ENCODE data around the gene FBXL17.

FBXL17 gene

GRCh38 chr5:107982703-107983425, 399.0 kb downstream of the FBXL17 start:
- no peak for DNase-seq

DNA sequence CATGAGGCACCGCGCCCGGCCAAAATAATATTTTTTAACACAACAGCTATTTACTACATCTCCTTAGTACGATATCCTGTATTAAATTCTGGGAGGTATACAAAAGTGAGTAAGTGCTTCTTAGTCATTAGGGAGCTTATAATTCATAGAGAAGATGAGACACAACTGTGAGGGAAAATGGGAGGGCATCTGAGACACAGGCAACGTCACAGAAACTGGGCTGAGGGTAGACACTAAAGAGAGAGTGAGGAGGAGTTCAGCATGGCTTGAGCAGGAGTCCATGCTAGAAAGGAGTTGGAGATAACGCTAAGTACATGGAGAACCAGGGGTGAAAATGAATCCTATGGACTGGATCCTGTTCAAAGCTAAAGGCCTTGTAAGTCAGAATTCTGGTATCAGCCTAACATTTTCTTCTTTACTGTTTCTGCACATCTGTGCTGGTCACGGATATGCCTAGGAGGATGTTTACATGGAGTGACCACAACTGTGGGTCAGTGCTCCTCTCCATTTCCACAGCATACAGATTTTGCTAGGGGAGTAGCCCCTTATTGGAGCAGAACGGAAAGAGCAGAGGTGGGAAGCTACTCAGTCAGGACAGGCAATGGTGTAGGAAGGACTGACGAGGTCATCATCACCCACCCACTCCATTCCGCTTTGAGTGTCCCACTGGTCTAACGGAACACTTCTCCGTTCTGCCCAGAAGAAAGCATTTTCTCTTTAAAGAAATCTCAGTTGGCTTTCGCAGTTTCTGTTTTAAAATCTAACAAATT, 400.8 kb downstream of the FBXL17 start:
- DNase-seq: no peak

- no peak for DNase-seq
Observed at GRCh38 chr5:107979900-107980299, 402.0 kb downstream of the FBXL17 start.

GRCh38 chr5:107979291-107979690, 402.6 kb downstream of the FBXL17 start:
- DNase-seq: no peak

DNA sequence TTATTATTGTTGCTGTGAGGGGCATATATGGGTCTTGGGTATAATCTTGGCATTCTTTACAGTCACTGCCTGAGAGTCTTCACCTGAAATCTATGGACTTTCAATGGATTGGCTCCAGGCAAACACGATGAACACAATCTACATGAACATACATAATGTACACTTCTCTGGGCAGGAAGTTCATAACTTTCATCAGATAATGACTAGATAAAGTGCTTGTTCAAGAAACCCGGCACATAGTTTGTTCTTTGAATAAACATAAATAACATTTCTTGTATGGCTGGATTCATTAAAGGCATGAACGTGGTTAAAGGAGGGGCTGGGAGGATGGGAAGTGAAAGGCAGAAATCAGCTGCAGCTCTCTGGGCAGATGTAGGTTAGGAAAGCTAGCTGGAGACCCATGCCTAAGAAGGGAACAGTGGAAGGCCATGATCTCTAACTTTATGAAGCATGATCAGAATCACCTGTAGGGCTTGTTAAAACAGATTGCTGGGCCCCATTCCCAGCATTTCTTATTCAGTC, 404.3 kb downstream of the FBXL17 start:
- DNase-seq: no peak

- DNase-seq: no peak
Observed at GRCh38 chr5:107975568-107975967, 406.3 kb downstream of the FBXL17 start.

- no peak for DNase-seq
Observed at GRCh38 chr5:107971846-107972245, 410.1 kb downstream of the FBXL17 start.

DNA sequence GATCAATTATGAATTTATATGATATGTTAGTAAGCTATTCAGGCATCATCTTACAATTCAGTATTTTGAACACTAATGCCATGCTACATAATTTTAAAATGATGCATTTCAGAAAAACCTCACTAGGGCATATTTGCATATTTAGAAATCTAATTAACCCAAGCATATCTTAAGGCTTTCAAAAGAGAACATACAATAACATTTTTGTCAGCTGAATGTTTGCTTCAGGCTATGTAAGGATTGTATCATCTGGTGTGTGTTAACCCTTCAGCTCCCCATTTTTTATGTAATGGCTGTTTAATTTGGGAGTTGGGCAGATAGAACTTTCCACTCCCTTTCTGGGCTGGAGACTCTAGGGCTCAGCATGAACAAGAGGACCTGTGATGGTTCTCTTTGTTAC, 412.1 kb downstream of the FBXL17 start:
- no peak for DNase-seq

DNA sequence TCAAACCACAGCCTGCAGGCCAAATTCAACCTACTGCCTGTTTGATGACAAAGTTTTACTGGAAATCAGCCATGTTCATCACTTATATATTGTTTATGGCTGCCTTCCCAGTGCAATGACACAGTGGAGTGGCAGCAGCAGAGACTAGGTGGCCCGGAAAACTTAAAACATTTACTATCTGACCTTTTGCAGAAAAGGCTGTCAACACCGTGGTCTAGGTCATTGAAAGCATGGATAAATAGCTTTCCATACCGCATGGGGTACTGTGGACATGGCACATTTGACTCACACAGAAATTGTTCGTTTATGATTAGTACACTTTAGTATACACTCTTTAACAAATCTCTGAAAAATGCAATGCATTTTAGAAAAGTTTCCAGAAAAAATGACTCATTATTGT, 412.9 kb downstream of the FBXL17 start:
- no peak for DNase-seq

- DNase-seq: no peak
Observed at GRCh38 chr5:107968406-107968843, 413.5 kb downstream of the FBXL17 start.

DNA sequence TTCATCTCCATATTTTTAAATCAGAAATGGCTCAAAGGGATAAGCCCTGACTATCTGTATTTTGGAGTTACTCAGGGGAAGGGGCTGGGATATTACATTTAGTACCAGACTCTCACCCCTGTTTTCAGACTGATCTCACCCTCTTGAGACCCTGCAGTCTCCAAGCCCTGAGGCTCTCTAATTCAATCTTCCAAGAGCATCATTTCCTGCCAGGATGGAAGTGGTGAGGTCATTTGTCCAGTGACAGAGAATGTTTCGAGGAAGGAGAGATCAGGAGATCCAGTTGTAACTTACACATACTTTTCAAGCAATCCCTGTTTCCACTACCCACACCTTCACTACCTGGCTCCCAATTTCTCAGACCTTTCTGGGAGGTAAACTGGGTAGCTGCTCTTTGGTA, 415.7 kb downstream of the FBXL17 start:
- DNase-seq: no peak

- DNase-seq: no peak
Observed at GRCh38 chr5:107964722-107965121, 417.2 kb downstream of the FBXL17 start.

GRCh38 chr5:107959573-107960279, 422.2 kb downstream of the FBXL17 start:
- no peak for DNase-seq

DNA sequence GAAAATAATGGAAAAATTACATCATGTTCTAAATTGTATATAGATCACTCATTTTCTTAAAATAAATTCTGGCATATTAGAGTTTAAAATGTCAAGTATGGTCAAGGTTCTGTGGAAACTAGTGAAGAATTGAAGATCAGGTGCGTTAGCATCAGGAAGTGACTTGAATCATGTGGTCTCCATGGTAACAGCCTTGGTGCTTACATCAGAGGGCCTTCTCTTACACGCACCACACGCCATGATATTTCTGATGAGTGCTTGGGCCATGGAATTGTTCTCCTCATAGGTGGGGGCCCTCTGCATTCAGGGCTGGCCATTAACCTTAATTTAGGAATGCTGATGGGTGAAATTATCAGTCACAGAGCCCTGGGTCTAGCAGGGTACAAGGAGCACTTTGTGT, 423.0 kb downstream of the FBXL17 start:
- no peak for DNase-seq

- no peak for DNase-seq
Observed at GRCh38 chr5:107958432-107958831, 423.5 kb downstream of the FBXL17 start.

DNA sequence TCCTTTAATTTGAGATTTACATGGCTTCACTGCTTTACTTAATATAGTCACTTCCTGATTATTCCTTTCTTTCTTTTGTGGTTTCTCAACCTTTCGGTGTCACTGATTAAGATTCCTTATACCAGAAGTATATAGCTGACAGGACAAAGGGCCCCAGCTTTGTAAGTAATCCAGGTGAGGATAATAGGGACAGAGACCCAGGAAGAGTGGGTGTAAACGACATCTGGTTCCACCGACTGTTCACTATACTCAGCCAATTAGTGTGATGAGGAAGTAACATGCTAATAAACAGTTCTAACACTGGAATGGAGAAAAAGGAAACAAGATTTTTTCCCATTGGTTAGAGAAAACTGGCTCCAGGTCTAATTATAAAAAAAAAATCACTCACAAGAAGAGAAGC, 424.8 kb downstream of the FBXL17 start:
- no peak for DNase-seq

GRCh38 chr5:107955321-107955720, 426.6 kb downstream of the FBXL17 start:
- no peak for DNase-seq

- DNase-seq: no peak
Observed at GRCh38 chr5:107954254-107954653, 427.6 kb downstream of the FBXL17 start.

- DNase-seq: no peak
Observed at GRCh38 chr5:107952450-107952849, 429.4 kb downstream of the FBXL17 start.

DNA sequence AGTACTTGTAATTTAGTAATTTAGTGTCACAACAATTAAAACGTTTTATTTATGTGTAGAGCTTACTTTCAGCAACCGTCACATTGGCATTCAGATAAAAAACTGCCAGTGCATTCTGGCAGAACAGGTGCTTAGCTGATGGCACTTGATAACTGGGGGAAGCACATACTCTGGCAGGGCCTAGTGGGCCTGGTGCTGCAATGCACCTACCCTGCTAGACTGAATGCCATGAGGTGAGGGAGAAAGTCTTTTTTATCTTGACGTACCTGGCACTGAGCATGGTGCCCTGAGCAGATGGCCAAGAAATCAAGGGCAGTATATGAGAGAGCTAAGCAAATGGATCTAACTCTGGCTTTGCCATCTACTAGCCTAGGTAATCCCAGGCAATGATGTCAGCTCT, 430.6 kb downstream of the FBXL17 start:
- DNase-seq: no peak

GRCh38 chr5:107950776-107951175, 431.1 kb downstream of the FBXL17 start:
- DNase-seq: peak; percentile 13

- DNase-seq: no peak
Observed at GRCh38 chr5:107949688-107950341, 432.1 kb downstream of the FBXL17 start.

- DNase-seq: no peak
Observed at GRCh38 chr5:107948377-107948776, 433.5 kb downstream of the FBXL17 start.
